Measurements from ENCODE around the gene RAB40B. TPM values are rescaled to one million over a fixed set of nuclear protein-coding genes. Genes with fewer than 3 reads are reported as not detected.

The RAB40B gene
- total and polyA plus RNA-seq, 2 of the 4 experiments (the other 2 are of a cell fraction) = 14.9 to 20.0 TPM

- Histone ChIP-seq H3K18ac (ENCODE audit: low read depth, low read length) (no peak overlapping the region), H3K56ac (ENCODE audit: extremely low read depth, insufficient read depth, low read length) (no peak overlapping the region), H2BK5ac (ENCODE audit: low read depth, low read length, poor library complexity, severe bottlenecking) (no peak overlapping the region), H2AK9ac (replicated peaks; ENCODE audit: low read depth, low read length, poor library complexity) (no peak overlapping the region), H4K8ac (ENCODE audit: low read depth in 2 of 2, low read length in 2 of 2) (no peak overlapping the region), H3K27me3 (ENCODE audit: control insufficient read depth, insufficient read depth, low read length) (no peaks in the 10 kb centered on the region), H4K5ac (ENCODE audit: low read depth, low read length) (no peak overlapping the region), H3K79me1 (ENCODE audit: low read depth in 1 of 2, low read length in 2 of 2) (peaks cover 0 to 3% of the 10 kb centered on the region in 2 experiments; a peak in 1 of 4 replicates), H4K91ac (ENCODE audit: insufficient read depth, low read depth, low read length) (no peak overlapping the region), H3K4me1 (ENCODE audit: control insufficient read depth, insufficient read depth, low read length) (no peaks in the 10 kb centered on the region; the same call in 1 of the 2 replicates), H3K9ac (ENCODE audit: low read depth, low read length) (no peak overlapping the region), H3K14ac (replicated peaks; ENCODE audit: low read depth, low read length) (no peak overlapping the region), H2BK120ac (ENCODE audit: low read depth, low read length) (no peak overlapping the region), H3K27ac (ENCODE audit: insufficient read depth, low read length) (no peak overlapping the region), H3K23ac (ENCODE audit: low read depth, low read length) (no peak overlapping the region), H3K9me3 (ENCODE audit: control insufficient read depth, insufficient read depth, low read length) (no peaks in the 10 kb centered on the region), H3K36me3 (ENCODE audit: control insufficient read depth, insufficient read depth, low read length) (no peaks in the 10 kb centered on the region; the same call in 1 of the 2 replicates), H3K9me1 (ENCODE audit: insufficient read depth, low read length) (peaks cover 2% of the 10 kb centered on the region; the same call in 1 of the 2 replicates), H3K4me3 (ENCODE audit: insufficient read depth, low read depth, low read length) (no peak overlapping the region), H2BK20ac (ENCODE audit: low read depth, low read length) (no peak overlapping the region), H2BK15ac (ENCODE audit: low read depth, low read length) (no peak overlapping the region), H2AK5ac (ENCODE audit: low read depth, low read length) (no peak overlapping the region), H3K4ac (ENCODE audit: low read depth, low read length) (no peak overlapping the region), H4K20me1 (ENCODE audit: insufficient read depth, low read length) (peaks cover 3% of the 10 kb centered on the region; the same call in 1 of the 2 replicates), H2AFZ (replicated peaks; ENCODE audit: low read length, poor library complexity) (no peak overlapping the region), H3K4me2 (ENCODE audit: low read depth, low read length) (no peak overlapping the region)
- BruUV-seq (replicated peaks) = no TSS peak
- ATAC-seq (ENCODE audit: low read depth) (no peak), DNase-seq (no peak)
- TF ChIP-seq FOS (IDR thresholded peaks at IDR 0.05; ENCODE audit: low read depth, low read length) (no peak), MXI1 (IDR thresholded peaks at IDR 0.05; ENCODE audit: borderline replicate concordance, low read depth, low read length) (no peak)
- CTCF ChIA-PET = no interaction called here
- in situ Hi-C loops (cut with MboI; ENCODE audit: low sequenced_read_pairs) = no loop called here
- POLR2A ChIA-PET (ENCODE audit: unreplicated experiment) = no interaction called here
- dilution Hi-C loops (cut with HindIII; ENCODE audit: low sequenced_read_pairs, unreplicated experiment) = no loop called here
- intact Hi-C loops (cut with micrococcal nuclease) = no loop called here
- 67% methylated on average over 7 of the region's 18 CpGs; no CpG with 5 or more reads in 1 of the 2 experiments for WGBS, 2 experiments (ENCODE audit: extremely low coverage in 2 of 2, insufficient read length in 1 of 2)
Measured at GRCh38 chr17:82675476-82676245, 22.8 kb downstream of the RAB40B start.
